NCI-H460 (cell line): ENCODE measurements around the gene GYS2. TPM values are rescaled to one million over a fixed set of nuclear protein-coding genes. Genes with fewer than 3 reads are reported as not detected.

Experiments used
- DNase-seq: peaks from one replicate; pipeline ENCODE4 v3.0.0-alpha.2; 2016; ENCODE audit warnings: low read depth; ENCODE audit errors: extremely low read depth
- total RNA-seq: library from RNA; depleted of rRNA; stranded (reverse); fragments of >200 nt; shearing (Covaris generic); gene quantifications from 2 replicates; pipeline ENCODE4 v1.2.3, GENCODE V29; 2014

GYS2 gene
- total RNA-seq, 1 experiment from 2014 or later, result not detected

GRCh38 chr12:21559855-21560569 lies 44.6 kb downstream of the GYS2 start:
- peak; percentile 67 for DNase-seq

GRCh38 chr12:21558100-21558679 lies 46.5 kb downstream of the GYS2 start:
- DNase-seq, result no peak

- no peak for DNase-seq
These were observed 51.3 kb downstream of the GYS2 start for GRCh38 chr12:21553329-21553675.

- DNase-seq, result no peak
These were observed 51.9 kb downstream of the GYS2 start for GRCh38 chr12:21552635-21553328.

- no peak for DNase-seq
These were observed 52.7 kb downstream of the GYS2 start for GRCh38 chr12:21551841-21552465.

GRCh38 chr12:21547437-21547836 lies 57.2 kb downstream of the GYS2 start:
- no peak for DNase-seq

GRCh38 chr12:21546716-21547115 lies 57.9 kb downstream of the GYS2 start:
- DNase-seq, result no peak

GRCh38 chr12:21545557-21545956 lies 59.1 kb downstream of the GYS2 start:
- DNase-seq, result no peak

GRCh38 chr12:21543151-21543550 lies 61.5 kb downstream of the GYS2 start:
- DNase-seq, result no peak

- DNase-seq, result no peak
These were observed 62.2 kb downstream of the GYS2 start for GRCh38 chr12:21542403-21542802.

GRCh38 chr12:21541773-21542172 lies 62.9 kb downstream of the GYS2 start:
- no peak for DNase-seq

GRCh38 chr12:21539797-21540196 lies 64.8 kb downstream of the GYS2 start:
- DNase-seq, result no peak

- DNase-seq, result no peak
These were observed 66.5 kb downstream of the GYS2 start for GRCh38 chr12:21538061-21538653.

GRCh38 chr12:21529456-21529855 lies 75.2 kb downstream of the GYS2 start:
- DNase-seq, result no peak

- DNase-seq, result no peak
These were observed 75.7 kb downstream of the GYS2 start for GRCh38 chr12:21528953-21529352.

GRCh38 chr12:21527451-21528180 lies 77.0 kb downstream of the GYS2 start:
- peak; percentile 43 for DNase-seq

GRCh38 chr12:21526721-21527345 lies 77.8 kb downstream of the GYS2 start:
- DNase-seq, result peak; percentile 15

- DNase-seq, result peak; percentile 83
These were observed 78.6 kb downstream of the GYS2 start, which contains the start of gene SPX for GRCh38 chr12:21526053-21526452. TSS of gene SPX (plus strand) at chr12:21526296. CDS start at chr12:21526473, 177 bp downstream.

- DNase-seq, result no peak
These were observed 81.5 kb downstream of the GYS2 start for GRCh38 chr12:21523148-21523547.

GRCh38 chr12:21521541-21521940 lies 83.1 kb downstream of the GYS2 start:
- DNase-seq, result no peak
